Skeletal muscle tissue (tissue), 4 donors: ENCODE results near the gene NKIRAS1. TPM values are rescaled to one million over a fixed set of nuclear protein-coding genes. Genes with fewer than 3 reads are reported as not detected.
"Not testable (repeated sequence)": the region's sequence is repeated elsewhere in the genome, so short reads cannot be mapped to it uniquely, and the experiment has no call there.

ENCODE experiments used
- H3K27ac ChIP-seq: one replicate; pipeline ENCODE4 v1.7.0; 2013; ENCODE audit warnings: mild to moderate bottlenecking, low read depth, low read length, inconsistent platforms
- H3K27me3 ChIP-seq, 3 donors: one replicate each; pipeline ENCODE4 v1.7.0; 2013; ENCODE audit warnings: low read length in 3 of 3; ENCODE audit not compliant: control insufficient read depth in 3 of 3, insufficient read depth in 3 of 3
- H3K36me3 ChIP-seq, 3 donors: one replicate each; pipeline ENCODE4 v1.7.0; 2013; ENCODE audit warnings: low read length in 3 of 3; ENCODE audit not compliant: control insufficient read depth in 3 of 3, insufficient read depth in 3 of 3
- H3K4me1 ChIP-seq, 3 donors: one replicate each; pipeline ENCODE4 v1.7.0; 2013; ENCODE audit warnings: low read length in 3 of 3, mild to moderate bottlenecking in 3 of 3; ENCODE audit not compliant: control insufficient read depth in 3 of 3, insufficient read depth in 3 of 3
- H3K4me3 ChIP-seq, 3 donors: one replicate each; pipeline ENCODE4 v1.7.0; 2013; ENCODE audit warnings: low read length in 3 of 3
- H3K9ac ChIP-seq, 3 donors: one replicate each; pipeline ENCODE4 v1.7.0; 2013; ENCODE audit warnings: low read length in 3 of 3, mild to moderate bottlenecking in 3 of 3, moderate library complexity in 2 of 3, low read depth in 1 of 3
- H3K9me3 ChIP-seq, 3 donors: one replicate each; pipeline ENCODE4 v1.7.0; 2013; ENCODE audit warnings: low read length in 3 of 3; ENCODE audit not compliant: control insufficient read depth in 3 of 3
- total RNA-seq: library from RNA; depleted of rRNA; stranded (reverse); fragments of >200 nt; gene quantifications from one replicate; pipeline ENCODE4 v1.2.3, GENCODE V29; 2014
- donor health status: Osteomylitis.

The NKIRAS1 gene
- total RNA-seq, 1 donor from 2014 or later: 17.2 TPM

DNA sequence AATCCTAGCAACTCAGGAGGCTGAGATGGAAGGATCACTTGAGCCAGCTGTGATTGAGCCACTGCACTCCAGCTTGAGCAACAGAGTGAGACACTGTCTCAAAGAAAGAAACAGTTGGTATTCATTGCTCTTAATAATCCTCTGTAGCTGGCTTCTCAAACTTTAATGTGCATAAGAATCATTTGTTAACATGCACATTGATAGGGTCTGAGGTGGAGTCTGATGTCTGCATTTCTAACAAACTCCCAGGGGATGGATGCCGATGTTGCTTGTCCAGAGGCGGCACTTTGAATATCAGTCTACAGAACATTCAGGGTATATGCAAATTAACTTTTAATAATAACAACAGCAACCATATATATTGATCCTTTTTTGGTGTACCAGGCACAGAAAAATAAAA is 39.9 kb downstream of the NKIRAS1 start:
- Histone ChIP-seq H3K36me3 (peaks cover 0 to 2% (median 0%) of the 10 kb centered on the region in 3 donors), H3K27ac (no peak overlapping the region), H3K4me1 (peaks cover 22 to 32% (median 27%) of the 10 kb centered on the region in 3 donors)

DNA sequence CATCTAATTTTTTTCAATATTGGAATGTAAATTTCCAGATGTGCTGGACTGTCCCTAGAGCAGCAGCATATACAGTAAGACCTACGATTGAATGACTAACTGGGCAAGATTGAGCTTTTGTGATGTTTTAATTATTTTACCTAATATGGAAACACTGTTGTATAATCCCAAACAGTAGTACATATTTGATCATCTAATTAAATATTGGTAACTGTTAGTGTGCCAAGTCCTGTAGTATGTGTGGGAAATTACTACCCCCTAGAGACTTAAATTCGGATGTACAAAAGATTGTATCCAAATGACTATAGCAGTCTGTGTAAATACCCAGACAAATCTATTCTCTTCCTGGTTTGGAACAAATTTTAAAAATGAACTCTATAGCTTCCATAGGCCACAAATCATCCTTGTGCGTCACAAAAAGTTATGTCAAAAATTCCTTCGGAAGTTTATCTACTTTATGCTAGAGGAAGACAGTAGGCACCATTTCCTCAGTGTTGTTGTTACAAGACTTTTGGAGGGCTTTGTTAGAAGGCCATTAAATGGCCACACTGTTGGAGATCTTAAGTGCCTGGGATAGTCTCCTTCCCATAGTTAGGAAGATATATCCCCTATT is 41.6 kb downstream of the NKIRAS1 start:
- no peak overlapping the region for H3K9ac ChIP-seq
- H3K4me3 ChIP-seq: no peak overlapping the region

More for the DNA sequence above, 39.9 kb downstream of the NKIRAS1 start:
- Histone ChIP-seq H3K27me3 (no peaks in the 10 kb centered on the region), H3K9ac (peak overlapping the region in 1 of 3 donors; percentile 5), H3K9me3 (no peaks in the 10 kb centered on the region), H3K4me3 (peak overlapping the region in 1 of 3 donors; percentile 14)

DNA sequence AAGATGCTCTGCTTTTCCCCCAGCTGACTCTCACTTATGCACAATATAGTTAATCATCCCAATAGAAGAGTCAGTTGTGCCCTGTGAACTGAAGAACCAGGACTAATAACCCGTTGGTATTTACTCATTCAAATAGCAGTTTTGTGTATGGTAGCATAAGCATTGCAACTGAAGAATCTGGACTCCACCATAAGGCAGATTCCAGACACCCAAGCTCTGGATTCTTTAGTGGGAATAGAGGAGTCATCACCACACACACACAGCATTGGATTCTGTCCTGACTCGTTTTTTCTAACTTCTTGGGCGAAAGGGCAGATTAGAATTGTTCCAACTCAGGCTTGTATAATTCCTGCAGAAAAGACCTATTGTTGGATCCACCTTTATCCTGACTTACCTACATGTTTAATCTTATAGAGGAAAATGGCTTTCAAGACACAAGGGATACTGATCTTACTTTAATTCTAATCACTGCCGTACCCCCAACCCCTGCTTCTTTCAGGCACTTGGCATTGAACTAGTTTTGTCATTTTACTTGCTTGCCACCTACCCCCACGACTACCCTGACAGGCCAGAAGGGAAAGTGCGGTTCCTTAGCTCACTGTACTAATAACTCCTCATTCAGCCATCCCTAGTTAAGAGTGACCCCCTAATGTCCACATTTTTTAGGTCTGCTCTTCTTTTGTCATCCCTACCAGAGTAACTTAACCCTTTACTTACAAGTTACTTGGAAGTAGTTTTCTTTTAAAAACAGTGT is 42.3 kb downstream of the NKIRAS1 start:
- H3K27me3 ChIP-seq: no peaks in the 10 kb centered on the region
- H3K9me3 ChIP-seq: no peaks in the 10 kb centered on the region
- peak overlapping the region in 1 of 3 donors; percentile 34 for H3K9ac ChIP-seq
- H3K4me1 ChIP-seq: peaks cover 24 to 35% (median 34%) of the 10 kb centered on the region in 3 donors
- no peaks in the 10 kb centered on the region for H3K36me3 ChIP-seq
- no peak overlapping the region for H3K27ac ChIP-seq
- H3K4me3 ChIP-seq: no peak overlapping the region

More for the DNA sequence above, 41.6 kb downstream of the NKIRAS1 start:
- Histone ChIP-seq H3K27me3 (no peaks in the 10 kb centered on the region), H3K36me3 (no peaks in the 10 kb centered on the region), H3K9me3 (no peaks in the 10 kb centered on the region), H3K27ac (no peak overlapping the region), H3K4me1 (peaks cover 22 to 32% (median 29%) of the 10 kb centered on the region in 3 donors)

DNA sequence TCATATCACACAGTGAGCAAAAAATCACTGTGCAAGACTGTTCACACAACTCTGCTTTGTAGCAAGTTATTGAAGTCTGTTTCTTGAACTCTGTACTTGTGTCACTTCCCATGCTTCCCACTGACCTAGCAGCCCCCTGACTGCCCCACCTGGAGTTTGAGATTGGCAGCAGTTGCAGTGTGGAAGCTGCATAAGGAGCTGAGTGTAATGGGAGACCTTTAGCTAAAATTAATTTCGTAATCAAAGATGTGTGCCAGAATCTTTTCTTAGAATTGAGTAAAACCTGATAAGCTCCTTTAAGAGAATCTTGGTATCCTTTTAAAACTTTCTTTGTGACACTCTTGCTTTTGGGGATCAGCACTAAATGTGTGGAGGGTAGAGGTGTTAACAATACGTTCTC is 42.8 kb downstream of the NKIRAS1 start:
- H3K9me3 ChIP-seq: no peaks in the 10 kb centered on the region
- no peaks in the 10 kb centered on the region for H3K36me3 ChIP-seq
- no peaks in the 10 kb centered on the region for H3K27me3 ChIP-seq
- H3K27ac ChIP-seq: no peak overlapping the region
- peaks cover 24 to 36% (median 35%) of the 10 kb centered on the region in 3 donors for H3K4me1 ChIP-seq
- H3K9ac ChIP-seq: peak overlapping the region in 1 of 3 donors; percentile 34
- H3K4me3 ChIP-seq: peak overlapping the region in 1 of 3 donors; percentile 23

DNA sequence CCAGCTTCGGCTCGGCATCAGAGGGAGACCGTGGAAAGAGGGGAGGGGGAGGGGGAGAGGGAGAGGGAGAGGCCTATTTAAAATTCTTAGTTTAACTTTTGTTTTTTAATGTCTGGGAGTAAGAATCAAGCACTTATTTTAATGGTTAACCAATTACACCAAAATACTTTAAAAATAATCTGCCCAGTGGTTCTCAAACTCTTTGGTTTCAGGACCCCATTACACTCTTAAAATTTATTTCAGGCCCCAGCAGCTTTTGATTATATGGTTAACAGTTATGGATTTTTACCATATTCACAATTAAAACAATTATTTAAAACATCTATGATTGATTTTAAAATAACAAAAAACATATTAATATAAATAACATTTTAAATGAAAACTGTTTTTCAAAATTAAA is 44.5 kb downstream of the NKIRAS1 start:
- no peaks in the 10 kb centered on the region for H3K9me3 ChIP-seq
- no peak overlapping the region for H3K27ac ChIP-seq
- no peak overlapping the region for H3K4me3 ChIP-seq
- H3K27me3 ChIP-seq: no peaks in the 10 kb centered on the region
- H3K36me3 ChIP-seq: no peaks in the 10 kb centered on the region
- no peak overlapping the region for H3K9ac ChIP-seq
- H3K4me1 ChIP-seq: peaks cover 29 to 39% (median 36%) of the 10 kb centered on the region in 3 donors

DNA sequence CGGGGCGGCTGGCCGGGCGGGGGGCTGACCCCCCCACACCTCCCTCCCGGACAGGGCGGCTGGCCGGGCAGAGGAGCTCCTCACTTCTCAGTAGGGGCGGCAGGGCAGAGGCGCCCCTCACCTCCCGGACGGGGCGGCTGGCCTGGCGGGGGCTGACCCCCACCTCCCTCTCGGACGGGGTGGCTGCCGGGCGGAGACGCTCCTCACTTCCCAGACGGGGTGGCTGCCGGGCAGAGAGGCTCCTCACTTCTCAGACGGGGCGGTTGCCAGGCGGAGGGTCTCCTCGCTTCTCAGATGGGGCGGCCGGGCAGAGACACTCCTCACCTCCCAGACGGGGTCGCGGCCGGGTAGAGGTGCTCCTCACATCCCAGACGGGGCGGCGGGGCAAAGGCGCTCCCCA is 45.4 kb downstream of the NKIRAS1 start:
- not testable (repeated sequence) for H3K9ac ChIP-seq, H3K9me3 ChIP-seq, H3K36me3 ChIP-seq, H3K27ac ChIP-seq, H3K4me3 ChIP-seq, H3K27me3 ChIP-seq
- H3K4me1 ChIP-seq: peaks cover 26 to 40% (median 35%) of the 10 kb centered on the region in 3 donors

DNA sequence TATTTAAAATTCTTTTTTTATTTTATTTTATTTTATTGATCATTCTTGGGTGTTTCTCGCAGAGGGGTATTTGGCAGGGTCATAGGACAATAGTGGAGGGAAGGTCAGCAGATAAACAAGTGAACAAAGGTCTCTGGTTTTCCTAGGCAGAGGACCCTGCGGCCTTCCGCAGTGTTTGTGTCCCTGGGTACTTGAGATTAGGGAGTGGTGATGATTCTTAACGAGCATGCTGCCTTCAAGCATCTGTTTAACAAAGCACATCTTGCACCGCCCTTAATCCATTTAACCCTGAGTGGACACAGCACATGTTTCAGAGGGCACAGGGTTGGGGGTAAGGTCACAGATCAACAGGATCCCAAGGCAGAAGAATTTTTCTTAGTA is 46.1 kb downstream of the NKIRAS1 start:
- H3K4me3 ChIP-seq, H3K9me3 ChIP-seq, H3K36me3 ChIP-seq, H3K9ac ChIP-seq, H3K27me3 ChIP-seq, H3K27ac ChIP-seq: not testable (repeated sequence)
- H3K4me1 ChIP-seq: peaks cover 33 to 43% (median 42%) of the 10 kb centered on the region in 3 donors

DNA sequence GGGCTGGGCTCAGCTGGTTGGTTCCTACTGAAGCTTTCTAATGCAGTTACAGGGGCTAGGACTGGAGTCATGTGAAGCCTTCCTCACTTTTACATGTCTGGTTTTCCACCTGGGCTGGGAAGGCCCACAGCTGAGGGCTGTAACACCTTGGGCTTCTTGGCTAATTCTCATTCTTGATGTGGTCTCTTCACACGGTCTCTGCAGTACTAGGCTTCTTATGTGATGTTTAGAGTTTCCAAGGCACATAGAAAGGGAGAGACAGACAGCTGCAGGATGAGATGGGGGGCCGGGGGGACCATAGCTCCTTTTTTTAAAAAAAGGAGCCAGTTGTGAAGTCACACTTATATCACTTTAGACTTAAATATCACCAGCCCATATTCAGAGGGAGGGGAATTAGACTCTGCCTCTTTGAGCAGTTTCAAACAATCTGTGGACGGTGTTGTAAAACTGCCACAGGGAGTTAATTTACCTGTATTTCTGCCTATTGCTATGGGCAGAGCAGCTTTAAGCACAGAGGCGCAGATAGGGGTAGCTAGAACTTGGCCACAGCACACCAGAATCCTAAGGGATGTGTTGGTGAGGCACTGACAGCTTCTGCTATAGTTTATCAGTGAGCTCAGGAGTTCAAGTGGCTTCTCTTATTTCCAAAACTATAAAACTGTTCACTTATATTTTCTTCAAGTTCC is 46.7 kb downstream of the NKIRAS1 start:
- no peaks in the 10 kb centered on the region for H3K27me3 ChIP-seq
- no peaks in the 10 kb centered on the region for H3K36me3 ChIP-seq
- no peak overlapping the region for H3K4me3 ChIP-seq
- peaks cover 39 to 47% (median 44%) of the 10 kb centered on the region in 3 donors for H3K4me1 ChIP-seq
- H3K9me3 ChIP-seq: no peaks in the 10 kb centered on the region
- no peak overlapping the region for H3K27ac ChIP-seq
- H3K9ac ChIP-seq: peak overlapping the region in 1 of 3 donors; percentile 20

DNA sequence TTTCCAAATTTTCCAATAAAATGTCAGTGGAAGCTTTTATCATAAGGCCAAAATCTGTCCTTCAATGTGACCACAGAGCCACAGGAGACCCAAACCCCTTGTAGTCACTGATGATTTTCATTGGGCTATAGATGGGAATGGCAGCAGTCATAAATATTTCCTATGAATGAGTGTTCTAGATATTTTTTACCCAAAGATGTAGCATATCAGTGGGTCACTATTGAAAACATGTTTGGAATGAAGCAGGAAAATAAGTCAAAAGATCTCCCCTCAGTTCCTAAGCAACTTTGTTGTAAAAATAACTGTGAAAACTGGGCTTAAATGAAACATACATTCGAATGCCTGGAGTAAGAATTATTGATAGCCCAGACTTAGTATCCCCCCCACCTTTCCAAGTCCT is 49.0 kb downstream of the NKIRAS1 start:
- Histone ChIP-seq H3K27ac (no peak overlapping the region), H3K9ac (no peak overlapping the region), H3K4me1 (peaks cover 28 to 35% (median 32%) of the 10 kb centered on the region in 3 donors)

DNA sequence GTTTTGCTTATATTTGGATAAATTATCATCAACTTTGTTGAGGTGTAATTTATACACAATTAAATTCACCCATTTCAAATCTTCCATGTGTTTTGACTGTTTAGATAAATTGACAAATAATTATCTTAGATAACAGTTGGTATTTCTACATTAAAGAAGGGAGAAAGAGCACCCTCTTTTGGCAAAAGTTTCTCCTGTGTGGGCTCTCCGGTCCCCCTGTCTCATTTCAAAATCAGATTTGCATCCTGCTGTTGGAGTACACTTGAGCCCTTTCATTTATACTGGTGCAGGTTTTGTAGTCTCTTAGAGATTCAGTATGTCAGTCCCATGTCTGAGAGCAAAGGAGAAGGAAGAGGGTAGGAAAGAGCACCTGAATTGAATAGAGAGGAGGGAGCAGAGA is 49.4 kb downstream of the NKIRAS1 start:
- no peaks in the 10 kb centered on the region for H3K36me3 ChIP-seq
- H3K4me1 ChIP-seq: peaks cover 28 to 35% (median 32%) of the 10 kb centered on the region in 3 donors
- H3K9ac ChIP-seq: no peak overlapping the region
- no peak overlapping the region for H3K4me3 ChIP-seq
- H3K27ac ChIP-seq: no peak overlapping the region
- H3K9me3 ChIP-seq: no peaks in the 10 kb centered on the region
- H3K27me3 ChIP-seq: no peaks in the 10 kb centered on the region

More for the DNA sequence above, 49.0 kb downstream of the NKIRAS1 start:
- Histone ChIP-seq H3K4me3 (no peak overlapping the region), H3K36me3 (no peaks in the 10 kb centered on the region), H3K9me3 (no peaks in the 10 kb centered on the region), H3K27me3 (no peaks in the 10 kb centered on the region)
